K562 (cell line): ENCODE results near the gene SS18L1. TPM values are rescaled to one million over a fixed set of nuclear protein-coding genes. Genes with fewer than 3 reads are reported as not detected.

Experiments used
- ATAC-seq: fragments of 200-7000 bp; cut with Tn5 transposase; 3 replicates; pipeline ENCODE4 v1.9.1; 2020; ENCODE audit warnings: moderate library complexity
- BruUV-seq: library from RNA; stranded (reverse); fragments of 400-500 nt; replicated peaks from 2 replicates; lab custom pipeline; 2021; lab: Mats Ljungman, UMichigan
- CTCF ChIA-PET: fragments of 300-600 bp; formaldehyde crosslinking; extraction: SDS; loops from one replicate; lab custom pipeline; 2021; ENCODE audit warnings: low intra/inter-chr PET ratio; lab: Yijun Ruan, JAX
- POLR2A ChIA-PET: fragments of 300-600, 350-650 bp; sonication (Branson Sonifier 250); formaldehyde crosslinking; extraction: SDS; loops from one replicate; lab custom pipeline; 2021; ENCODE audit warnings: antibody characterized with exemption, inconsistent platforms; lab: Yijun Ruan, JAX
- DNase-seq, 4 experiments: peaks; one replicate each; pipeline versions ENCODE4 v3.0.0 to v3.0.0-alpha.2; 2011 to 2018; ENCODE audit warnings: low spot score in 3 of 4, mixed read lengths in 3 of 4; ENCODE audit errors: extremely low read depth in 1 of 4
- FAIRE-seq: peaks from 2 replicates; lab custom pipeline; 2011; peaks lifted over from hg19 to GRCh38; lab: Jason Lieb, UNC
- H2AFZ ChIP-seq: 2 replicates; pipeline ENCODE4 v1.6.0; 2011; ENCODE audit warnings: low read depth, low read length, control low read depth, inconsistent platforms
- H3K27ac ChIP-seq: fragments of 200-600 bp; 3 replicates; pipeline ENCODE4 v1.8.0; 2011; ENCODE audit warnings: low read depth, mild to moderate bottlenecking, control low read depth, inconsistent platforms, low read length, moderate library complexity, mixed read lengths; ENCODE audit errors: extremely low read depth
- H3K27me3 ChIP-seq, 2 experiments: fragments of 300-600 bp in 1 of 2; 2 replicates in 1 of 2; 3 replicates in 1 of 2; pipeline versions ENCODE4 v1.6.0 to v1.8.0; 2011; ENCODE audit warnings: inconsistent platforms in 2 of 2, low read length in 2 of 2, mild to moderate bottlenecking in 1 of 2, mixed read lengths in 1 of 2, moderate library complexity in 1 of 2; ENCODE audit not compliant: control insufficient read depth in 2 of 2, insufficient read depth in 2 of 2
- H3K36me3 ChIP-seq: fragments of 300-600 bp; 3 replicates; pipeline ENCODE4 v1.8.0; 2011; ENCODE audit warnings: mild to moderate bottlenecking, low read length, inconsistent platforms; ENCODE audit not compliant: control insufficient read depth, insufficient read depth
- H3K4me1 ChIP-seq, 2 experiments: fragments of 200-600 bp in 1 of 2; replicated peaks in 1 of 2; 2 replicates in 1 of 2; 3 replicates in 1 of 2; pipeline versions ENCODE4 v1.5.1 to v1.8.0; 2011; ENCODE audit warnings: inconsistent platforms in 2 of 2, low read length in 2 of 2, mild to moderate bottlenecking in 1 of 2, mixed read lengths in 1 of 2, moderate library complexity in 1 of 2; ENCODE audit not compliant: control insufficient read depth in 2 of 2, insufficient read depth in 2 of 2
- H3K4me2 ChIP-seq: 2 replicates; pipeline ENCODE4 v1.6.1; 2011; ENCODE audit warnings: low read length, control low read depth, inconsistent platforms, mixed read lengths; ENCODE audit not compliant: insufficient read depth
- H3K4me3 ChIP-seq: fragments of 200-600 bp; sonication (generic), shearing (Covaris generic); 2 replicates; pipeline ENCODE4 v1.5.1; 2016; ENCODE audit warnings: control low read depth, inconsistent platforms
- H3K79me2 ChIP-seq: fragments of 200-600 bp; 3 replicates; pipeline ENCODE4 v1.8.0; 2011; ENCODE audit warnings: low read length, inconsistent platforms; ENCODE audit not compliant: control insufficient read depth, insufficient read depth
- H3K9ac ChIP-seq, 2 experiments: 2 replicates each; pipeline versions ENCODE4 v1.6.0 to v1.6.1; 2011; ENCODE audit warnings: low read depth in 2 of 2, low read length in 2 of 2, control low read depth in 1 of 2, inconsistent platforms in 1 of 2, mild to moderate bottlenecking in 1 of 2, mixed read lengths in 1 of 2; ENCODE audit not compliant: insufficient read depth in 1 of 2
- H3K9me1 ChIP-seq: one replicate; pipeline ENCODE4 v1.6.0; 2011; ENCODE audit warnings: inconsistent platforms, mild to moderate bottlenecking, low read length, moderate library complexity; ENCODE audit not compliant: control insufficient read depth, insufficient read depth
- H3K9me3 ChIP-seq: replicated peaks from 2 replicates; pipeline ENCODE4 v1.5.1; 2011; ENCODE audit warnings: low read depth, low read length, inconsistent platforms; ENCODE audit not compliant: control insufficient read depth, insufficient read depth
- H4K20me1 ChIP-seq: replicated peaks from 2 replicates; pipeline ENCODE4 v1.6.1; 2011; ENCODE audit warnings: low read length, inconsistent platforms, mixed read lengths; ENCODE audit not compliant: control insufficient read depth, insufficient read depth
- CTBP1 ChIP-seq: fragments of 450-650 bp; IDR thresholded peaks from 2 replicates; pipeline ENCODE4 v1.6.1; 2016; ENCODE audit warnings: borderline replicate concordance
- EHMT2 ChIP-seq: fragments of 450-650 bp; IDR thresholded peaks from 2 replicates; pipeline ENCODE4 v1.6.1; 2018; ENCODE audit warnings: antibody characterized with exemption
- HSF4 ChIP-seq: fragments of 250-450 bp; sonication (Bioruptor Pico); IDR thresholded peaks from 2 replicates; pipeline ENCODE4 v2.1.2; 2022; ENCODE audit warnings: mild to moderate bottlenecking, moderate library complexity, borderline replicate concordance
- MAX ChIP-seq: sonication (generic); formaldehyde crosslinking; IDR thresholded peaks from 2 replicates; pipeline ENCODE4 v1.9.0; 2022; ENCODE audit warnings: mild to moderate bottlenecking, missing genetic modification reagents
- MLX ChIP-seq, 2 experiments: fragments of 450-650 bp in 1 of 2; sonication (generic) in 1 of 2; formaldehyde crosslinking; conservative IDR thresholded peaks; 2 replicates each; pipeline versions ENCODE4 v1.4.0 to v1.8.1; 2020 to 2022; ENCODE audit warnings: mild to moderate bottlenecking in 1 of 2, missing genetic modification reagents in 1 of 2
- MNT ChIP-seq, 2 experiments: fragments of 450-650 bp; conservative IDR thresholded peaks; 2 replicates each; pipeline ENCODE4 v1.6.1; 2017; ENCODE audit warnings: mild to moderate bottlenecking in 2 of 2, moderate library complexity in 2 of 2
- RAD51 ChIP-seq: fragments of 450-650 bp; IDR thresholded peaks from 2 replicates; pipeline ENCODE4 v1.7.1; 2016; ENCODE audit warnings: low read depth, mild to moderate bottlenecking, borderline replicate concordance
- RBM17 ChIP-seq: fragments of 200-400 bp; formaldehyde crosslinking; IDR thresholded peaks from 2 replicates; pipeline ENCODE4 v1.6.1; 2017; ENCODE audit warnings: low read depth, mild to moderate bottlenecking, low read length, borderline replicate concordance
- SNAPC5 ChIP-seq: fragments of 250-450 bp; sonication (Bioruptor Pico); IDR thresholded peaks from 2 replicates; pipeline ENCODE4 v1.8.0; 2021; ENCODE audit warnings: moderate library complexity, mild to moderate bottlenecking, inconsistent platforms
- U2AF2 ChIP-seq: fragments of 200-400 bp; formaldehyde crosslinking; optimal IDR thresholded peaks from 2 replicates; pipeline ENCODE3; 2017; ENCODE audit warnings: low read depth, mild to moderate bottlenecking, low read length
- USF1 ChIP-seq: sonication (generic); formaldehyde crosslinking; IDR thresholded peaks from 2 replicates; pipeline ENCODE4 v1.9.0; 2022; ENCODE audit warnings: mild to moderate bottlenecking, missing genetic modification reagents
- USF2 ChIP-seq: sonication (generic); formaldehyde crosslinking; IDR thresholded peaks from 2 replicates; pipeline ENCODE4 v1.5.0; 2020; ENCODE audit warnings: missing genetic modification reagents
- XRCC3 ChIP-seq: fragments of 450-650 bp; IDR thresholded peaks from 2 replicates; pipeline ENCODE4 v1.6.1; 2017; ENCODE audit warnings: mild to moderate bottlenecking, moderate library complexity
- ZFP36 ChIP-seq: fragments of 150-350 bp; IDR thresholded peaks from 2 replicates; pipeline ENCODE4 v1.6.1; 2018; ENCODE audit warnings: low read length, low read depth; ENCODE audit not compliant: partially characterized antibody
- ZNF175 ChIP-seq: fragments of 200-800 bp; sonication (Bioruptor generic); IDR thresholded peaks from 2 replicates; pipeline ENCODE4 v1.6.1; 2016; ENCODE audit warnings: low read depth, mild to moderate bottlenecking, missing genetic modification characterization, missing compliant biosample characterization
- ZNF324 ChIP-seq: fragments of 250-450 bp; sonication (Bioruptor Pico); IDR thresholded peaks from 2 replicates; pipeline ENCODE4 v1.4.0; 2020; ENCODE audit warnings: mild to moderate bottlenecking
- ZNF778 ChIP-seq: fragments of 450-650 bp; formaldehyde crosslinking; IDR thresholded peaks from 2 replicates; pipeline ENCODE4 v1.4.0; 2020; ENCODE audit warnings: mild to moderate bottlenecking, moderate library complexity
- WGBS: fragments of 100-300 bp; shearing (Covaris generic); methylation state at CpG from one replicate; pipeline ENCODE4 v1.1.6; 2016; ENCODE audit warnings: low coverage, mixed read lengths; ENCODE audit not compliant: insufficient coverage; ENCODE audit errors: missing lambda C conversion rate; 5-methylcytosine and 5-hydroxymethylcytosine counted together
- in situ Hi-C: fragments of 300-500 bp; cut with MboI; formaldehyde crosslinking; loops from 4 replicates; pipeline ENCODE4 v1.15.0; 2018; ENCODE audit warnings: inconsistent platforms, mixed read lengths
- intact Hi-C: fragments of 100-400 bp; cut with micrococcal nuclease; formaldehyde crosslinking; loops from 2 replicates; pipeline ENCODE4 v1.14.2; 2022
- polyA plus RNA-seq, 8 experiments: library from polyadenylated mRNA; depleted of rRNA in 4 of 8; stranded (reverse) in 5 of 8; unstranded in 3 of 8; fragments of >200 nt; fragmentation: Nextera tagmentation in 2 of 8; fragmentation: Illumina TruSeq in 1 of 8; extraction: Ambion mirVana in 2 of 8; extraction: Trizol in 1 of 8; gene quantifications; 2 replicates each; pipeline versions ENCODE4 v1.2.1 to v1.2.3, GENCODE V29; 2011 to 2014; ENCODE audit warnings: inconsistent platforms in 1 of 8, missing spikeins in 1 of 8
- total RNA-seq, 7 experiments: library from RNA; depleted of rRNA in 6 of 7; stranded (reverse); fragments of >200 nt in 6 of 7; fragmentation: Illumina TruSeq in 2 of 7; extraction: Trizol in 2 of 7; gene quantifications; 2 replicates each; pipeline versions ENCODE4 v1.2.1 to v1.2.3, GENCODE V29; 2011 to 2021; ENCODE audit warnings: low replicate concordance in 1 of 7

The SS18L1 gene
- total and polyA plus RNA-seq, 9 of the 15 experiments (the other 6 are each of a cell fraction or from before 2014, with no cell fraction given): 2.7 to 28.3 (median 15.1) TPM

GRCh38 chr20:62222972-62223371 lies 79.4 kb downstream of the SS18L1 start:
- H3K4me2 ChIP-seq: no peak overlapping the region
- in situ Hi-C loops: no loop called here
- H3K9ac ChIP-seq: no peak overlapping the region
- peaks cover 14% of the 10 kb centered on the region for H4K20me1 ChIP-seq
- TF ChIP-seq CTBP1: no peak
- TF ChIP-seq RAD51: peak; percentile 33; the same call in 1 of the 2 replicates
- no peak for TF ChIP-seq SNAPC5 (CRISPR knock-in tag)
- TF ChIP-seq ZNF778 (CRISPR knock-in tag): no peak
- peak; percentile 44 for TF ChIP-seq USF2
- no peak for TF ChIP-seq HSF4
- no peak for TF ChIP-seq EHMT2
- TF ChIP-seq USF1 (CRISPR knock-in tag): peak; percentile 71
- 0 out of 2 replicates have a peak, but pooled peaks have one; percentile 26 for TF ChIP-seq MAX (CRISPR knock-in tag)
- no peak for TF ChIP-seq MLX (CRISPR knock-in tag; conservative IDR thresholded peaks at IDR 0.05)
- no peak for TF ChIP-seq ZNF175
- 0 out of 4 replicates have a peak, but pooled peaks of 1 of the 2 experiments have one; percentile 26 for TF ChIP-seq MNT (conservative IDR thresholded peaks at IDR 0.05)
- TF ChIP-seq U2AF2: no peak
- no peak for TF ChIP-seq XRCC3
- no peak for TF ChIP-seq ZFP36
- no peak for TF ChIP-seq ZNF324 (CRISPR knock-in tag)
- TF ChIP-seq RBM17: no peak
- ChIA-PET POLR2A (interaction anchor here (0.5 kb wide), 1 partner anchor 781 kb away, joined by 3 read pairs; no protein-coding TSS in a partner anchor), CTCF (no interaction called here)
- H3K27me3 ChIP-seq: peaks cover 32 to 83% of the 10 kb centered on the region in 2 experiments; a peak in 4 of 5 replicates
- BruUV-seq: no TSS peak
- no peak overlapping the region for H3K4me3 ChIP-seq
- no peaks in the 10 kb centered on the region for H3K9me3 ChIP-seq
- no peak overlapping the region for H3K27ac ChIP-seq
- no peak overlapping the region for H2AFZ ChIP-seq
- H3K4me1 ChIP-seq: peaks cover 0 to 62% of the 10 kb centered on the region in 2 experiments; a peak in 2 of 5 replicates
- DNase-seq (no peak), ATAC-seq (no peak), FAIRE-seq (no peak)
- no peaks in the 10 kb centered on the region for H3K36me3 ChIP-seq
- H3K9me1 ChIP-seq: no peaks in the 10 kb centered on the region
- intact Hi-C loops: no loop called here
- under 1% methylated on average over 13 of the region's 13 CpGs for WGBS
- no peaks in the 10 kb centered on the region for H3K79me2 ChIP-seq
